Activated CD4-positive, CD25-positive, alpha-beta regulatory T cell (primary cell): ENCODE results near the gene TXNRD3.
"Not testable (repeated sequence)": the region's sequence is repeated elsewhere in the genome, so short reads cannot be mapped to it uniquely, and the experiment has no call there.

Experiments used
- DNase-seq, 4 experiments: peaks; one replicate each; lab custom pipeline; 2025; lab: John Stamatoyannopoulos, UW

The TXNRD3 gene

GRCh38 chr3:126646674-126647073, 8.2 kb downstream of the TXNRD3 start:
- DNase-seq = no peak

GRCh38 chr3:126644615-126645014, 10.3 kb downstream of the TXNRD3 start:
- no peak for DNase-seq

- no peak for DNase-seq
These were observed 16.1 kb downstream of the TXNRD3 start for GRCh38 chr3:126638790-126639189.

GRCh38 chr3:126636436-126636835, 18.5 kb downstream of the TXNRD3 start:
- DNase-seq = no peak

- DNase-seq = no peak
These were observed 20.1 kb downstream of the TXNRD3 start for GRCh38 chr3:126634803-126635202.

GRCh38 chr3:126630020-126630419, 24.9 kb downstream of the TXNRD3 start:
- no peak for DNase-seq

- not testable (repeated sequence) for DNase-seq
These were observed 29.2 kb downstream of the TXNRD3 start for GRCh38 chr3:126625735-126626134.

- DNase-seq = no peak
These were observed 32.2 kb downstream of the TXNRD3 start for GRCh38 chr3:126622694-126623093.

- DNase-seq = no peak
These were observed 33.1 kb downstream of the TXNRD3 start for GRCh38 chr3:126621627-126622345.

- DNase-seq = no peak
These were observed 33.8 kb downstream of the TXNRD3 start for GRCh38 chr3:126621171-126621570.

GRCh38 chr3:126620738-126621137, 34.2 kb downstream of the TXNRD3 start:
- DNase-seq = no peak

GRCh38 chr3:126618760-126619159, 36.2 kb downstream of the TXNRD3 start:
- no peak for DNase-seq

GRCh38 chr3:126618021-126618420, 36.9 kb downstream of the TXNRD3 start:
- DNase-seq = no peak

GRCh38 chr3:126617571-126617970, 37.4 kb downstream of the TXNRD3 start:
- DNase-seq = no peak

- no peak for DNase-seq
These were observed 38.0 kb downstream of the TXNRD3 start for GRCh38 chr3:126616931-126617330.

GRCh38 chr3:126613479-126614188, 41.3 kb downstream of the TXNRD3 start:
- no peak for DNase-seq

- no peak for DNase-seq
These were observed 42.3 kb downstream of the TXNRD3 start for GRCh38 chr3:126612479-126613205.

- no peak for DNase-seq
These were observed 45.0 kb downstream of the TXNRD3 start for GRCh38 chr3:126609909-126610308.

- no peak for DNase-seq
These were observed 47.6 kb downstream of the TXNRD3 start for GRCh38 chr3:126607214-126607908.

GRCh38 chr3:126606001-126606400, 48.9 kb downstream of the TXNRD3 start:
- DNase-seq = no peak

GRCh38 chr3:126604691-126605090, 50.2 kb downstream of the TXNRD3 start:
- no peak for DNase-seq

GRCh38 chr3:126599101-126599500, 55.8 kb downstream of the TXNRD3 start:
- no peak for DNase-seq
